Fibroblast of lung (primary cell): ENCODE data around the gene GLIS1.

Experiments
- CTCF ChIP-seq, 2 donors: IDR thresholded peaks in 1 of 2; conservative IDR thresholded peaks in 1 of 2; 1 replicate in 1 of 2; 2 replicates in 1 of 2; pipeline ENCODE4 v1.5.1; 2011 to 2012; ENCODE audit warnings: low read length in 2 of 2, control low read depth in 1 of 2, inconsistent platforms in 1 of 2, low read depth in 1 of 2, mild to moderate bottlenecking in 1 of 2
- EZH2 ChIP-seq: IDR thresholded peaks from 2 replicates; pipeline ENCODE4 v1.5.1; 2012; ENCODE audit warnings: low read length, control low read depth, mild to moderate bottlenecking; ENCODE audit errors: missing control alignments

- TF ChIP-seq CTCF (conservative IDR thresholded peaks at IDR 0.05 in 1 of 2, IDR thresholded peaks at IDR 0.05 in 1 of 2; ENCODE audit: low read depth in 1 of 2, low read length in 2 of 2) = no peak
- TF ChIP-seq EZH2 = no peak
Observed at GRCh38 chr1:53517109-53517508, 221.9 kb downstream of the GLIS1 start.
